Stimulated activated CD8-positive, alpha-beta memory T cell treated with anti-CD3 and anti-CD28 coated beads, Interleukin-2, amount 100 ng/mL, for 48 hours (primary cell): Measurements from ENCODE around the gene FMNL2.
A peak's percentile ranks its signal among the peaks of the same experiment; 100 is the strongest.
"Not testable (repeated sequence)": the region's sequence is repeated elsewhere in the genome, so short reads cannot be mapped to it uniquely, and the experiment has no call there.

ENCODE experiments used
- DNase-seq, 2 donors: peaks; one replicate each; pipeline ENCODE4 v3.0.0-alpha.2; 2020; ENCODE audit warnings: low read depth in 2 of 2

The FMNL2 gene

DNA sequence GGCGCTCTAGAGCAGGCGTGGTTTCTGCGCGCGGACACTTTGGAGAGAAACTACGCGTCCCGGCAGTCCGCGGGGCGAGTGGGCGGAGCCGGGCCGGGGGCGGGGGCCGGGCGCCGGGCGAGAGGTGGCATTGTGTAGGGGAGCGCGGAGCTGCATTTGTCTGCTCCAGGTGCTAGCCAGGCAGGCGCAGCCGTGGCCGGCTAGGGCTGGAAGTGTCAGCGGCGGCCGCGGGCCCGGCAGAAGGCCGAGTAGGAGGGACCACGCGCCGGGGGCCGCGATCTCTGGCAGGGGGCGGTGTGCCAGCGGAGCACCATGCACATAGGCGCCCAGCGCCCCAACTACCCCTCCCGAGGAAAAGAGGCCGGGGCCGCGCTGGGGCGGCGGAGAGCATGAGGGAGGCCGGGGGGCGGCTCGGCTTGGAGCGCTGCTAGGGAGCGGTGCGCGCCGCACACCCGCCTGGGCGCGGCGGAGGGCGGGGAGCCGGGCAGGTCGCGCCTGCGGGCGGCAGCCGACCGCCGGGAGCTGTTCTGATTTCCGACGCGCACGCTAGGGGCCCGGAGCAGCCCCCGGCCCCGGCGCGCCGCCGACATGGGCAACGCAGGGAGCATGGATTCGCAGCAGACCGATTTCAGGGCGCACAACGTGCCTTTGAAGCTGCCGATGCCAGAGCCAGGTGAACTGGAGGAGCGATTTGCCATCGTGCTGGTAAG lies at the start of gene FMNL2:
TSS of gene FMNL2 (plus strand) at position 159 of the 710 bp plus-strand sequence.
- peak; percentile 43 to 45 for DNase-seq

DNA sequence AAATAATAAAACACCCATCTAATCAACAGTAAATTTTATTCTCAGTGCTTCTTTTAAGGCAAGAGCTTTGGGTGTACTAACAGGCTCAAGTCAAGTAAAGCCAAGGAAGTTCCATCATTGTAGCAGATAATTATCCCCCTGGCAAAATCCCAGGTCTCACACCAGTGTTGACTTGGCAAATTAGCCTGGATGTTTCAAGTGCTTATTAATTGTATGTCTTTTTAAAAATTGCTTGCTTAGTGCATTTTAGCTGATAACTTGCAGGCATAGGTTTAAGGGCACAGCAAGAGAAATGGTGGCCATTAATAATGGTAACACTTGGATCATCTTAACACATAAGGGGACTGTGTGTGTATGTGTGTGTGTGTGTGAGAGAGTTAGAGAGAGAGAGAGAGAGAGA lies 42.0 kb upstream of the FMNL2 start:
- DNase-seq = no peak

DNA sequence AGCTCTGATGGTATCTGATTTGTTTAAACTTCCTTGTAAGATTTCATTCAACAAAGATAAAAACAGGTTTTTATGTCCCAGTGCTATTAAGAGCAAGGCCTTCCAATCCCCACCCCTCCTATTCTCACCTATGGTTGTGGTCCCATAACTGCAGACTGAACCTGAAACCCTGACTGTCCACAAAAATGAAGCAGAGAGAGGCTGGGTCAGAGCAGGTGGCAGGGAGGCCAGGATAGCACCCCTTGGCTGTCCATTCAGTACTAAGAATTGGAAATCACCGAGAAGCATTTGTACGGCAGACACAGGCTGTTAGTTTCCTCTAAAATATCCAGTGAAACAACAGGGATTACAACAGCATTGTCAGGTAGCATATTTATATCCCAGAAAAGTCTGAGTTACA lies 37.3 kb upstream of the FMNL2 start:
- DNase-seq = no peak

DNA sequence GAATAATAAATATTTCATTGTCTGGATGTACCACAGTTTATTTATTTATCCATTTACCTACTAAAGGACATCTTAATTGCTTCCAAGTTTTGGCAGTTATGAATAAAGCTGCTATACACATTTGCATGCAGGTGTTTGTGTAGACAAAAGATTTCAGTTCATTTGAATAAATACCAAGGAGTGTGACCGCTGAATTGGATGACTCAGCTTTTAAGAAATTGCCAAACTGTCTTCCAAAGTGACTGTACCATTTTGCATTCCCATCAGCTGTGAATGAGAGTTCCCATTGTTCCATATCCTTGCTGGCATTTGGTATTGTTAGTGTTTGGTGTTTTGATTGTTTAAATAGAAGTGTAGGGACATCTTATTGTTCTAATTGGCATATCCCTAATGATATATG lies 36.2 kb upstream of the FMNL2 start:
- DNase-seq = no peak

DNA sequence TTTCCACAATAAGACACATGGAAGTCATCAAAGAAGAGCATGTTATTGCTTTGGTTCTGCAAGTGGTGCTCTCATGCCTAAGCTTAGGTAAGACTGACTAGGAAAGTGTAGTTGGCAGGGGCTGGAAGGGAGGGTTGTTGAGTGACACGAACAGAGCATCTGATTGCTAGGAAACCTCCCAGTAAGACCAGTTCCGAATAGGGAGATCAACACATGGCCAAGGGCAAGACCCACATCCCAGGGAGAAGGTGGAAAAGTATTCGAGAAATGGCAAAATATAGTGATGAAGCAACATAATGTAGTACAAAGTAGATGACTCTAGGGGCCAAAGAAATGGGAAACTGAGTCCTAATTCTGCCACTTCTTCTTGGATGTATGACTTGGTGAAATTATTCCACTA lies 33.8 kb upstream of the FMNL2 start:
- no peak for DNase-seq

DNA sequence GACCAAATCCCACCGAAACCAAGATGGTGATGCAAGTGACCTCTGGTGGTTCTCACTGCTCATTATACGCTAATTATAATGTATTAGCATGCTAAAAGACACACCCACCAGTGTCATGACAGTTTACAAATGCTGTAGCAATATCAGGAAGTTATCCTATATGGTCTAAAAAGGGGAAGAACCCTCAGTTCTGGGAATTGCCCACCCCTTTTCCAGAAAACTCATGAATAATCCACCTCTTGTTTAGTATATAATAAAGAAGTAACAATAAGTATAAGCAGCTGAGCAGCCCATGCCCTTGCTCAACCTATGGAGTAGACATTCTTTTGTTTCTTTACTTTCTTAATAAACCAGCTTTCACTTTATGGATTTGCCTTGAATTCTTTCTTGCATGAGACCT lies 31.0 kb upstream of the FMNL2 start:
- DNase-seq = no peak

DNA sequence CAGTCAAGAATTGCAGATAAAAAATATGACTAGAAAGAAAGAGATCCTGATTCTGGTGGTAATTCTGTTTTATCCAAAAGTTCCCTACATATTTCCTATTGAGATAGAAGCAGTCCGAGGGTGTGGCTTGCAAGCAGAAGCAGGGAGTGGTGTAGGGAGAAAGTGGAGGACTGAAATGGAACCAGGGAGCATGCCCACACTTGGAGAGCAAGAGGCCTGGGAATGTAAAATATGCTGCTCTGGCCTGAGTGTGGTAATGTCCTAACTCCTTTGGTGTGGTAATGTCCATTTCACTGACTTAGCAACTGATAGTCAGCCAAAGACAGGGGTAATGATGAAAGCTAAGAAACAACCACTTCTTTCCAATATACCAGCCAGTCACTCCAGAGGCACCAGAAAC lies 30.1 kb upstream of the FMNL2 start:
- DNase-seq = no peak

DNA sequence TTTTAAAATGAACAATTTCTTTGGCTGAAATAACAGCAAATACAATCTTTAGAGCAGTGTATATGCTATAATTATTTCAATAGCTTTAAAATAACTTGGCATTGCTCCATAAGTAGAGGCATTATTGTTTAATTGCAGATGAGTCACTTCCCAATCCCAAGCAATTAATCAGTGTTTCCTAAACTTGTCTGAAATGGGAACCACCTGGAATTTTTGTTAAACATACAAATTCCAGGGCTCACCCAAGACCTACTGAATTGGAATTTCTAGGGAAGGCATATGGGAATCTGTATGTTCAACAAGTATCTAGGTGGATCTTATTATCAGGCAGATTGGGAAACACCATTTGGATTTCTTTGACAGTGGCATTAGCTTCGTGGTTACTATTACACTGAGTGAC lies 27.1 kb upstream of the FMNL2 start:
- no peak for DNase-seq

DNA sequence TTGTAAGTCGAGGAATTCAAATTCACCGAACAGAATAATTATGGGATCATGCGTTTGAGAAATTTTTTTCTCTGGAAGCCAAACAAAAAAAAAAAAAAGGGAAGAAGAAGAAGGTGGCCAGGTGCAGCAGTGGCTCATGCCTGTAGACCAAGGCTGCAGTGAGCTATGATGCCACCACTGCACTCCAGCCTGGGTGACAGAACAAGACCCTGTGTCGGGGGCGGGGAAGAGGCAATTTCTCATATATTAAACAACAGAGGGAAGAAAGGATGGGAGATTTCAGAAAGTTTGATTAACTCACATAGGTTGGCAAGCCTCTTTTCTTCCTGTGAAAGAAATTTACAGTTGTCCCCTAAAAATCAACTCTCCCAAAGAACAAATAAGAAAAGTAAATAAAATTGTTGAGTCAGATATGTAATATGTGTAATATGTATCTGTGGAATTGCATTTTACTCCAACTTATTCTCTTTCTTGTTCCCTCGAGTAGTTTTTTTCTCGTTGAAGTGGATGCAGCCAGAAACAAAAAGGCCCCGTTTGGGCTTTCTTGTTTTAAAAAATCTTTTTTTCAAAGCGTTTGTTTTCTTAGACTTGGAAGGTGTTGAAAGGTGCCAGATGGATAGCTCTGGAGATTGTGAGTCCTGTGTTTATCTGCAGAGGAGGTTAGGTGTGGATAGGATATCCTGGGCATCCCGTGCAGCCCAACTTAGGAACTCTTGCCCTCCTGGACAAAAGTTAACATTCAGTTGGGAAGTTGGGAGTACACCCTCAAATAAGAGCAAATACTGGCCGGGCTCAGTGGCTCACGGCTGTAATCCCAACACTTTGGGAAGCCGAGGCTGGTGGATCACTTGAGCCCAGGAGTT lies 25.4 kb upstream of the FMNL2 start:
- DNase-seq = no peak

DNA sequence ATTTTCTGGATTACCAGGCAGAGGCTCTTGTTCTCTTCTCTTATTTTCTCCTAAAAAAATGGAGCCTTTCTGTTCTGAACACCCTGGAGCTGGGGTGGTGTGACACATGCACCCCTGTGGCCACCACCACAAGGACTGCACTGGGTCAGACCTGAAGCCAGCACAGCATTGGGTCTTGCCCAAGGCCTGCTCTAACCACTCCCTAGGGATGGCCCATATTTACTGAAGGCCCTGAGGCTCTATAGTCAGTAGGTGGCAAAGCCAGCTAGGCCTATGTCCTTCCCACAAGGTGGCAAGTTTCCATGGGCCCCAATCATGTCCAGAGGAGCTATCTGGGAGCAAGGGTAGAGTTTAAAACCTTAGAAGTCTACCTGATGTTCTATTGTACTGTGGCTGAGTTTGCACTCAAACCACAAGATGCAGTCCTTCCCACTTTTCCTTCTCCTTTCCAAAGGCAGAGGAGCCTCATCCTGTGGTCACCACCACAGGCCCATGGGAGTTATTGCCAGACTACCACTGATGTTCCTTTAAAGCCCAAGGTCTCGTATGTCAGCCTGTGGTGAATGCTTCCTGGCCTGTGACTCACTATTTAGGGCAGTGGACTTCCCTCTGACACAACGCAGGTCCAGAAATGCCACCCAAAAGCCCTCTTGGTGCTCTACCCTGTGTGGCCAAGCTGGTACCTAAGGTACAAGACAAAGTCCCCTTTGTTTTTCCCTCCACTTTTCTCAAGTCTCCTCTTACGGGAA lies 15.0 kb upstream of the FMNL2 start:
- no peak for DNase-seq

DNA sequence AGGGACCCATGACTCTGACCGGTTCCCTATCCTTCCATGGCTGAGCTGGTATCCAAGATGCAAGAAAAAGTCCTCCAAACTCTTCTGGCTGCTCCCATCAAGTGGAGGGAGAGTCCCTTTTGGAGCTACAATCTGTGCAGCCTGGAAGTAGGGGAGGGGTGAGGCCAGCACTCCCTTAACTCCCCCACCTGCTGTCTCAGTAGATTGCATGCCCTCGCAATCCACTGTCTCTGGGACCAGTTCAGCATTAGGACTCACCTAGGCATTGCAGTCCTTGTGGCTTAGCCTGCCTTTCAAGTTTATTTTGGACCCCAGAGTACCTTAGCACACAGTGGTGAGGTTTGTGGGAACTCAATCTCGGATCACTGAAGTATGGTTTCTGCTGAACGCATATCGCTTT lies 14.2 kb upstream of the FMNL2 start:
- DNase-seq = no peak

DNA sequence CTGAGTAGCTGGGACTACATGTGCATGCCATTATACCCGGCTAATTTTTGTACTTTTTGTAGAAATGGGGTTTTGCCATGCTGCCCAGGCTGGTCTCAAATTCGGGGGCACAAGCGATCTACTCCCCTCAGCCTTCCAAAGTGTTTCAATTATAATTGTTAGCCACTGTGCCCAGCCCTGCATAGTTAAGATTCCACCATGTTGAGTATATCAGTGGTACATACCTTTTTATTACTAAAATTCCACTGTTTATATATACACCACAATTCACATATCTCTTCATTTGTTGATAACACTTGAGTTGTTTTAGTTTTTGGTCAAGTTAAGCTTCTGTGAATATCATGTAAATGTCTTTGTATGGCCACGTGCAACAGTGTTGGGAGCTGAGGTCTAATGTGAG lies 12.8 kb upstream of the FMNL2 start:
- DNase-seq = no peak

DNA sequence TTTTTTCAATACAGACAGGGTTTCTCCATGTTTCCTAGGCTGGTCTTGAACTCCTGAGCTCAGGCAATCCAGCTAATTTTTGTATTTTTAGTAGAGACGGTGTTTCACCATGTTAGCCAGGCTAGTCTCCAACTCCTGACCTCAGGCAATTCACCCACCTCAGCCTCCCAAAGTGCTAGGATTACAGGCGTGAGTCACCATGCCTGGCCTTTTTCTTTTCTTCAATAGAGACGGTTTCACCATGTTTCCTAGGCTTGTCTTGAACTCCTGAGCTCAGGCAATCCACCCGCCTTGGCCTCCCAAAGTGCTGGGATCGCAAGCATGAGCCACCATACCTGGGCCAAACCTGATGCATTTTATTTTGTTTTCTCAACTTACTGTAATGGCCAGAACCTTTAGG lies 9.8 kb upstream of the FMNL2 start:
- not testable (repeated sequence) for DNase-seq

DNA sequence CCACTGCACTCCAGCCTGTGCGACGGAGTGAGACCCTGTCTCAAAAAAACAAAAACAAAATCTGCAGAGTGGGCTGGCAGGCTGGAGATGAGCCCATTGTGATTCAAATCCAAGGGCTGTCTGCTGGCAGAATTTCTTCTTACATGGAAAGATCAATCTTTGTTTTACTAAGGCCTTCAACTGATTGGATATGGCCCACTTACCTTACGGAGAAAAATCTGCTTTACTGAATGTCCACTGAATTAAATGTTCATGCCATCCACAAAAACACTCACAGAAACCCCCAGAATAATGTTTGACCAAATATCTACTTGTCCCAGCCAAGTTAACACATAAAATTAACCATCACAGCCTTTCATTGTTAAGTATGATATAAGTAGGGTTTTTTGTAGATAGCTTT lies 8.3 kb upstream of the FMNL2 start:
- DNase-seq = no peak

DNA sequence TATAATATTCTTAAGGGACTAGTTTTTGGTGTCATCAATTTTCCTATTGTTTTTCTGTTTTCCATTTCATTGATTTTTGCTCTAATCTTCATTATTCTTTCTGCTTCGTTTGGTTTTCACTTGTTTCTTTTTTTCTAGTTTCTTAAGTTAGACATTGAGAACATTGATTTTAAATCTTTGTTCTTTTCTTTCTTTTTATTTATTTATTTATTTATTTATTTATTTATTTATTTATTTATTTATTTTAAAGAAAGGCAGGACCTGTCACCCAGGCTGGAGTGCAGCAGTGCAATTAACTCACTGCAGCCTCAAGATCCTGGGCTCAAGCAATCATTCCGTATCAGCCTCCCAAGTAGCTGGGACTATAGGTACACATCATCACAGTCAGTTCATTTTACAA lies 7.0 kb upstream of the FMNL2 start:
- DNase-seq = no peak

DNA sequence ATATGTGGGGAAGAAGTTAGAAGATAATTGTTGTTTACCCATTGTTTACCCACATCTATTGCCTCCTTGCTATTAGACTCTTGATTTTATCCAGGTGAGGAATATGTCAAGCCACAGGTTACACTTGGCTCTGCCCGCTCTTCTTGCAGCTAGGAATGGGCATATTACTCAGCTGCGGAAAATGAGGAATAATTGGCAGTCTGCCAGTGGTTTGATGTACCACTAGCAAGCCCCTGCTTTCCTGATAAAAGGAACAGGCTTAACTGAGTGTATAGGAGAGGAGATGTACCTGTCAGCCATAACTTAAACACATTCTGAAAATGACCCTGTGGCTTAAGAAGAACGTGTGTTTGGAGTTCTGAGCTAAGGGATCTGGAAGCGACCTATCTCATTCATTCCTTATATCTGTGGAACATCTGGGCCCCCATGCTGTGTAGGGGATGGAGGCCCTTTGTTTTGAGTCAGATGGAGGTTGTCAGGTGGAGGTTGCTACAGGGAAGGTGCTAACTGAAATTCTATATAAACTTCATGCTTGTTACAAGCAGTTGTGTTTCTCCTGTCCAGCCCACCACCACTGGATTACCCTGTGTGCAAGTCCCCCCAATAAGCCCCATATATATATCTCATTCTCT lies 4.6 kb upstream of the FMNL2 start:
- DNase-seq = no peak

DNA sequence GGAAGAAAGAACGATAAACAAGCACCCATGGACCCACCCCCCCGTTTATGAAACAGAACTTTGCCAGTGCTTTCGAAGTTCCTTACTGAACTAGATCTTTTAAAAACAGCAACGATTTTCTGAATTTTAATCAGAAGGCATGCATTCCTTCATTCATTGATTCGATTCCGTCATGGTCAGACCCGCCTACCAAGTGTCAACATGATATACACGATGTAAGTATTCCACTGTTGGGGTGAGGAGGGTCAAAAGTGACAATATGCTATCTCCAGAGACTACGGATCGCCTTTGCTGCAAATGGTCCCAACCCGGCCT lies 316 bp upstream of the FMNL2 start:
- DNase-seq = no peak

DNA sequence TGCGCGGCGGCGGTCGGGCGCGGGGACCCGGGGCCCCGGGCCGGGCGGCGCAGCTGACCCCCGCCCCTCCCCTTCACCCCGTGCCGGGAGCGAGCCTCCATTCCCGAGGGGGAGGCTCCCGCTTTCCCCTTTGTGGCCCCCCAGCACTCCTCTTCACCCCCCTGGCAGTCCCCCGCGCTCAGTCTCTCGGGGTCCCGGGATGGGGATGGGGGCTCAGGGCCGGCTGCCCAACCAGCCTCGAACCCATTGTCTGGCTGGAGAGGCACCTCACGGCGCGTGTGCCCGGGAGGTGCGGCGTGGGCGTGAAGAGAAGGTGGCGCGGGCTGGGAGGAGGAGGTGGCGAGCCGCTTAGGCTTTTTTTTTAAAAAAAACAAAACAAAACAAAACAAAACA lies 748 bp downstream of the FMNL2 start:
- peak in 1 of 2 donors; percentile 1 for DNase-seq

DNA sequence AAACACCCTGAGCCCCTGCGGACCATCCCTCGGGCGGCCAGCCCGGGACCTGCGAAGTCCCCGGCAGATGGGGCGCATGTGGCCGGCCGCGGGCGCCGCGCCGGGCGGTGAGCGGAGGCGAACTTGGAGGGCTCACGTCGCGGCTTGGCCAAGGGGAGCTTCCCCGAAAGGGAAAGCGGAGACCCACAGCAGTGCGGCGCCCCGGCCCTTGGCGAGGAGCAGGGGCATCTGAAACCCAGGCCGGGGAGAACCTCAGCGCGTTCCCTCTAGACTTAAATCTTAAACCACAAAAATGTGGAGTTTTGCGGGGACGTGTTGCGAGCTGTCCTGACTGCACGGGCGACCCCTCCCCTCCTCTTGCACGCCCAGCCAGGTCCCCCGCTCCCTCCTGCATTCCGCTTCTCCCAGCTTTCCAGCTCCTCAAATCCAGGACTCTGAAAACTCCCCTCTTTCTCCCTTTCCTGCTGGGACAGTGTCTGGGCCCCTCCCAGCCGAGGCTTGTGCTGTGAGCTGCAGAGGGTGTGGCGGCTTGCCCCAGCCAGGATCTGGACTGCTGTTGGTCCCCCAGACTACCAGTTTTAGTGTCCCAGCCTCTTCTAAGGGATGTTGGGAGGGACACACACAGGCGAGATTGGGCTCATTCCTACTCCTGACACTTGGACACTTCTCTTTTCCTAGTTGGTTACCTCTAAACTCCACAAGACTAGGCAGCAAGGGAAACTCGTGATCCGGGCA lies 1.3 kb downstream of the FMNL2 start:
- DNase-seq = no peak

DNA sequence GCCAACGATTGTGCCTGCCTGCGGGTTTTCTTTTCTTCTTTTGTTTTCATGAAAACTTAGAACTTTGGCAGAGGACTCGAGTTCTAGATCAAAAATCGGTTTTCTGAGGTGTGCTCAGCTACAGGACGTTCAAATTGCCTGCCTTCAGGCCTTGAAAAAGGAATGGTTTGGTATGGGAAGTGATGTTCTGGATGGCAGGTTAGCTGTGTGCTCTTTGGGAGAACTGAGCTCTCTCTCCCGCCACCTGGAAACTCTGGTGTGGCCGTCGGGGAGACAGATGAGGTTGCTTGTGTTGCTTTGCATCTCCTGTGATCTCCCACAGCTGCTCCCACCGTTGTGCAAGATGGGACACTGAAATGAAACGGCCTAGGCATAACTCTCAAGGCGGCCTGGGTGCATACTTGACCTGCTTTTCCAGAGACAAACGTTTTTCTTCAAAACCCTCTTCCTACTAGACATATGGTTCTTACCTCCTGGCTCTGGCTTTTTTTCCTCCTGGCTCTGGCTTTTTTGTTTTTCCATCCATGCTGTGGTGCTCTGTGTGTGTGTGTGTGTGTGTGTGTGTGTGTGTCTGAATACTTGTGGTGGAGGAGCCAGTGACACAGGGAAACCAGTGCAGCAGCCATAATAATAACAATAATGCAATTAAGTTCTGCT lies 2.0 kb downstream of the FMNL2 start:
- no peak for DNase-seq

DNA sequence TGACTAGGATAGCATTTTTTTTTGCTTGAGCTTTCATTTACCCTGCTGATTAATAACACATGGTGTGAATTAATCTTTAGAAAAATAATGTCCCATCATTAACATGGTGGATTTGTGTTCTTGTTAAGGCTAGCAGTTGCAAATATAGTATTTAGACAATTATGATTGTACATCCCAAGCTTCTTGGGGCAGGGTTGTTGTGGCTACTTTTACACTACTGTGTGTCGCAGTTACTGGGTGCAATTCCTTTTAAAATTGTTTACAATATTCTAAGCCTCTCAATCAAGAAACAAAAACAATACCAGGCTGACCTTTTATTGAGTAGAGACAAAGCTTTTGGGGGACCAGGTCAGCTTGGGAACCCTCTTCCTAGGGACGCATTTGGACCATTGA lies 2.5 kb downstream of the FMNL2 start:
- DNase-seq = no peak
